Stimulated activated CD8-positive, alpha-beta memory T cell treated with anti-CD3 and anti-CD28 coated beads, Interleukin-12 subunit alpha, Interleukin-12 subunit beta, amount 100 ng/mL, for 1 hour (primary cell): ENCODE measurements around the gene RAB35.
"Not testable (repeated sequence)": the region's sequence is repeated elsewhere in the genome, so short reads cannot be mapped to it uniquely, and the experiment has no call there.

ENCODE experiments used
- DNase-seq: peaks from one replicate; pipeline ENCODE4 v3.0.0-alpha.2; 2020; ENCODE audit warnings: low read depth

The RAB35 gene

GRCh38 chr12:120060717-120061116, 55.8 kb downstream of the RAB35 start:
- no peak for DNase-seq

- no peak for DNase-seq
Observed at GRCh38 chr12:120060196-120060595, 56.4 kb downstream of the RAB35 start.

DNA sequence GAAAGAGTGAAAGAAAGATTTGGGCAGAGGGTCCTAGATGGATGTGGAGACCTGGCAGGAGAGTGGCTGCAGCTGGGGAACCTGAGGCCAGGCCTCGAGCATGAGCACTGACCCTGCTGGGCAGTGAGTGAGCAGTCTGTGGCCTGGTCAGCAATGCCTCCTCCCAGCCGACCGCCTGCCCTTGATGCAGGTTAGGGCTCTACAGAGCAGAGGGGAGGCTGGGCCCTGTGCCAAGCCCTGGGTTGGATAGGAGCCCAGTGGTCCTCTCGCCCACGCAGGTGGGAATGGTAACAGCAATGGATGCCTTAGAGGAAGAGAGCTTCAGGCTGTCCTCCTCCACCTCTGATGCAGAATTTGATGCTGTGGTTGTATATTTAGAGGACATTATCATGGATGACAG, 59.8 kb downstream of the RAB35 start:
- DNase-seq, result no peak

GRCh38 chr12:120055231-120056000, 61.1 kb downstream of the RAB35 start:
- DNase-seq, result no peak

DNA sequence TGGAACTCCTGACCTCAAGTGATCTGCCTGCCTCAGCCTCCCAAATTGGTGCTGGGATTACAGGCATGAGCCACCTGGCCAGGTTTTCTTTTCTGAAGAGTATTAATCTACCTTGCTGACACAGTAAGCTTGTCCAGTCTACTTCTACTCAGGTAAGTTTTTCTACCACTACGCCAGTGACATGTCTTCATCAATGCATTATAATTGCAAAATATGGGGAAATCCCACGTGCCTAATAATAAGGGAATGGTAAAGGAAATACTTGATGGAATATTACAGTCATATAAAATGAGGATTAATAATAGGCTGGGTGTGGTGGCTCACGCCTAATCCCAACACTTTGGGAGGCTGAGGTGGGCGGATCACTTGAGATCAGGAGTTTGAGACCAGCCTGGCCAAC, 62.3 kb downstream of the RAB35 start:
- no peak for DNase-seq

GRCh38 chr12:120051535-120051934, 65.0 kb downstream of the RAB35 start:
- no peak for DNase-seq

- no peak for DNase-seq
Observed at GRCh38 chr12:120049426-120049825, 67.1 kb downstream of the RAB35 start.

DNA sequence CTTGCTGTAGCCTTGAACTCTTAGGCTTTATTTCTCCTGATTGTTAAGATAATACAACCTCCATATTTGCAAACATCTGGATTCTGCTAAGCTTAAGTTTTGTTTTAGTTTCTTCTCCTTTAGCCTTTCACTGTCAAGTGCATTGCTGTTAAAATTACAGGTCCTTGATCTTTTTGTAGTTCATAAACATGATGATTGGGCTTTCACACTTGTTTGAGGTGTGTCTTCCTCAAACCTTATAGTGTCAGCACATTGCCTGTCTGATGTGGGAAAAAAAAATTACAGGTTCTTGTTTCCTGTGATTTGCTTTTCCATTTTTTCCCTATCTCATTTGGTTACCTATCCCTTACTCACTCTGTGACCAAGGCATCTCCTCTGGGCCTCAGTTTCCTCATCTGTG, 68.3 kb downstream of the RAB35 start:
- DNase-seq, result no peak

DNA sequence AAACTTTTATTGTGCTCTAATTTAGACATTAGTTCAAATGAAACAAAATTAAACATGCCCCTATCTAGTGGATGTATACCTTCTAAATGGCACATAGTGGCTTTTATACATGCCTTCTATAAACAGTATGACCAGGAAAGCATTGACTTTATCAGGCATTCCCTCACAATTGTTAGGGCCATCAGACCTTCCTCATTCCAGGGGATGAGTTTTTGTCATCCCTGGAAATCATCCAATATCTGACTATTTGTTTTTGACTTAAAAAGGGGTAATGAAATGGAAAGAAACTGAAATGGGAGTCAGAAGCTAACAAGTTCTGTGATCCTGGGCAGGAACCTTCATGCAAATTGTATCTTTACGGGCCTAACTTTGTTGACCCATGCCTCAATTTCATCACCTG, 69.5 kb downstream of the RAB35 start:
- DNase-seq, result no peak

DNA sequence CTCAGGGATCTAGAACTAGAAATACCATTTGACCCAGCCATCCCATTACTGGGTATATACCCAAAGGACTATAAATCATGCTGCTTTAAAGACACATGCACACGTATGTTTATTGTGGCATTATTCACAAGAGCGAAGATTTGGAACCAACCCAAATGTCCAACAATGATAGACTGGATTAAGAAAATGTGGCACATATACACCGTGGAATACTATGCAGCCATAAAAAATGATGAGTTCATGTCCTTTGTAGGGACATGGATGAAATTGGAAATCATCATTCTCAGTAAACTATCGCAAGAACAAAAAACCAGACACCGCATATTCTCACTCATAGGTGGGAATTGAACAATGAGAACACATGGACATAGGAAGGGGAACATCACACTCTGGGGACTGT, 71.2 kb downstream of the RAB35 start:
- DNase-seq, result not testable (repeated sequence)
